SH-SY5Y (cell line): ENCODE data around the gene AKAP8L.

Experiments used
- GATA2 ChIP-seq: IDR thresholded peaks from 2 replicates; pipeline ENCODE4 v1.6.1; 2011; ENCODE audit warnings: mild to moderate bottlenecking, low read depth, low read length
- GATA3 ChIP-seq: IDR thresholded peaks from 2 replicates; pipeline ENCODE4 v1.6.1; 2011; ENCODE audit warnings: low read depth, mild to moderate bottlenecking, low read length, moderate library complexity

- TF ChIP-seq GATA2: no peak
- no peak for TF ChIP-seq GATA3
These were observed 18.0 kb downstream of the AKAP8L start for GRCh38 chr19:15400521-15401396.
